K562 (cell line): ENCODE data around the gene PLA2G4A. TPM values are rescaled to one million over a fixed set of nuclear protein-coding genes. Genes with fewer than 3 reads are reported as not detected.

Experiments used
- ATAC-seq: fragments of 200-7000 bp; cut with Tn5 transposase; 3 replicates; pipeline ENCODE4 v1.9.1; 2020; ENCODE audit warnings: moderate library complexity
- BruUV-seq: library from RNA; stranded (reverse); fragments of 400-500 nt; replicated peaks from 2 replicates; lab custom pipeline; 2021; lab: Mats Ljungman, UMichigan
- CTCF ChIA-PET: fragments of 300-600 bp; formaldehyde crosslinking; extraction: SDS; loops from one replicate; lab custom pipeline; 2021; ENCODE audit warnings: low intra/inter-chr PET ratio; lab: Yijun Ruan, JAX
- POLR2A ChIA-PET: fragments of 300-600, 350-650 bp; sonication (Branson Sonifier 250); formaldehyde crosslinking; extraction: SDS; loops from one replicate; lab custom pipeline; 2021; ENCODE audit warnings: antibody characterized with exemption, inconsistent platforms; lab: Yijun Ruan, JAX
- DNase-seq, 4 experiments: peaks; one replicate each; pipeline versions ENCODE4 v3.0.0 to v3.0.0-alpha.2; 2011 to 2018; ENCODE audit warnings: low spot score in 3 of 4, mixed read lengths in 3 of 4; ENCODE audit errors: extremely low read depth in 1 of 4
- FAIRE-seq: peaks from 2 replicates; lab custom pipeline; 2011; peaks lifted over from hg19 to GRCh38; lab: Jason Lieb, UNC
- H2AFZ ChIP-seq: 2 replicates; pipeline ENCODE4 v1.6.0; 2011; ENCODE audit warnings: low read depth, low read length, control low read depth, inconsistent platforms
- H3K27ac ChIP-seq: fragments of 200-600 bp; 3 replicates; pipeline ENCODE4 v1.8.0; 2011; ENCODE audit warnings: low read depth, mild to moderate bottlenecking, control low read depth, inconsistent platforms, low read length, moderate library complexity, mixed read lengths; ENCODE audit errors: extremely low read depth
- H3K27me3 ChIP-seq, 2 experiments: fragments of 300-600 bp in 1 of 2; 2 replicates in 1 of 2; 3 replicates in 1 of 2; pipeline versions ENCODE4 v1.6.0 to v1.8.0; 2011; ENCODE audit warnings: inconsistent platforms in 2 of 2, low read length in 2 of 2, mild to moderate bottlenecking in 1 of 2, mixed read lengths in 1 of 2, moderate library complexity in 1 of 2; ENCODE audit not compliant: control insufficient read depth in 2 of 2, insufficient read depth in 2 of 2
- H3K36me3 ChIP-seq: fragments of 300-600 bp; 3 replicates; pipeline ENCODE4 v1.8.0; 2011; ENCODE audit warnings: mild to moderate bottlenecking, low read length, inconsistent platforms; ENCODE audit not compliant: control insufficient read depth, insufficient read depth
- H3K4me1 ChIP-seq, 2 experiments: fragments of 200-600 bp in 1 of 2; replicated peaks in 1 of 2; 2 replicates in 1 of 2; 3 replicates in 1 of 2; pipeline versions ENCODE4 v1.5.1 to v1.8.0; 2011; ENCODE audit warnings: inconsistent platforms in 2 of 2, low read length in 2 of 2, mild to moderate bottlenecking in 1 of 2, mixed read lengths in 1 of 2, moderate library complexity in 1 of 2; ENCODE audit not compliant: control insufficient read depth in 2 of 2, insufficient read depth in 2 of 2
- H3K4me2 ChIP-seq: 2 replicates; pipeline ENCODE4 v1.6.1; 2011; ENCODE audit warnings: low read length, control low read depth, inconsistent platforms, mixed read lengths; ENCODE audit not compliant: insufficient read depth
- H3K4me3 ChIP-seq: fragments of 200-600 bp; sonication (generic), shearing (Covaris generic); 2 replicates; pipeline ENCODE4 v1.5.1; 2016; ENCODE audit warnings: control low read depth, inconsistent platforms
- H3K79me2 ChIP-seq: fragments of 200-600 bp; 3 replicates; pipeline ENCODE4 v1.8.0; 2011; ENCODE audit warnings: low read length, inconsistent platforms; ENCODE audit not compliant: control insufficient read depth, insufficient read depth
- H3K9ac ChIP-seq, 2 experiments: 2 replicates each; pipeline versions ENCODE4 v1.6.0 to v1.6.1; 2011; ENCODE audit warnings: low read depth in 2 of 2, low read length in 2 of 2, control low read depth in 1 of 2, inconsistent platforms in 1 of 2, mild to moderate bottlenecking in 1 of 2, mixed read lengths in 1 of 2; ENCODE audit not compliant: insufficient read depth in 1 of 2
- H3K9me1 ChIP-seq: one replicate; pipeline ENCODE4 v1.6.0; 2011; ENCODE audit warnings: inconsistent platforms, mild to moderate bottlenecking, low read length, moderate library complexity; ENCODE audit not compliant: control insufficient read depth, insufficient read depth
- H3K9me3 ChIP-seq: replicated peaks from 2 replicates; pipeline ENCODE4 v1.5.1; 2011; ENCODE audit warnings: low read depth, low read length, inconsistent platforms; ENCODE audit not compliant: control insufficient read depth, insufficient read depth
- H4K20me1 ChIP-seq: replicated peaks from 2 replicates; pipeline ENCODE4 v1.6.1; 2011; ENCODE audit warnings: low read length, inconsistent platforms, mixed read lengths; ENCODE audit not compliant: control insufficient read depth, insufficient read depth
- BRF1 ChIP-seq: IDR thresholded peaks from 3 replicates; pipeline ENCODE4 v1.6.1; 2011; ENCODE audit warnings: borderline replicate concordance, mild to moderate bottlenecking; ENCODE audit not compliant: insufficient read length; ENCODE audit errors: extremely low read depth
- CHD1 ChIP-seq: fragments of 200-600 bp; sonication (generic); IDR thresholded peaks from one replicate; pipeline ENCODE4 v1.6.1; 2012; ENCODE audit warnings: mild to moderate bottlenecking, moderate library complexity, low read length, inconsistent platforms
- E2F3 ChIP-seq: fragments of 250-450 bp; sonication (Bioruptor Pico); IDR thresholded peaks from 2 replicates; pipeline ENCODE4 v1.4.0; 2020; ENCODE audit warnings: mild to moderate bottlenecking
- ILF3 ChIP-seq: fragments of 450-650 bp; IDR thresholded peaks from 2 replicates; pipeline ENCODE4 v1.6.1; 2018; ENCODE audit warnings: antibody characterized with exemption, mild to moderate bottlenecking, moderate library complexity, borderline replicate concordance
- NFXL1 ChIP-seq: fragments of 450-650 bp; formaldehyde crosslinking; IDR thresholded peaks from 2 replicates; pipeline ENCODE4 v1.4.0; 2021; ENCODE audit warnings: mild to moderate bottlenecking
- SNIP1 ChIP-seq: fragments of 450-650 bp; IDR thresholded peaks from 2 replicates; pipeline ENCODE4 v1.7.1; 2017; ENCODE audit warnings: low read depth, mild to moderate bottlenecking
- TARDBP ChIP-seq: fragments of 450-650 bp; IDR thresholded peaks from 2 replicates; pipeline ENCODE4 v1.6.1; 2016
- ZNF699 ChIP-seq: fragments of 250-450 bp; sonication (Bioruptor Pico); IDR thresholded peaks from 2 replicates; pipeline ENCODE4 v1.8.0; 2021; ENCODE audit warnings: mild to moderate bottlenecking, moderate library complexity; ENCODE audit not compliant: insufficient replicate concordance
- WGBS: fragments of 100-300 bp; shearing (Covaris generic); methylation state at CpG from one replicate; pipeline ENCODE4 v1.1.6; 2016; ENCODE audit warnings: low coverage, mixed read lengths; ENCODE audit not compliant: insufficient coverage; ENCODE audit errors: missing lambda C conversion rate; 5-methylcytosine and 5-hydroxymethylcytosine counted together
- in situ Hi-C: fragments of 300-500 bp; cut with MboI; formaldehyde crosslinking; loops from 4 replicates; pipeline ENCODE4 v1.15.0; 2018; ENCODE audit warnings: inconsistent platforms, mixed read lengths
- intact Hi-C: fragments of 100-400 bp; cut with micrococcal nuclease; formaldehyde crosslinking; loops from 2 replicates; pipeline ENCODE4 v1.14.2; 2022
- polyA plus RNA-seq, 8 experiments: library from polyadenylated mRNA; depleted of rRNA in 4 of 8; stranded (reverse) in 5 of 8; unstranded in 3 of 8; fragments of >200 nt; fragmentation: Nextera tagmentation in 2 of 8; fragmentation: Illumina TruSeq in 1 of 8; extraction: Ambion mirVana in 2 of 8; extraction: Trizol in 1 of 8; gene quantifications; 2 replicates each; pipeline versions ENCODE4 v1.2.1 to v1.2.3, GENCODE V29; 2011 to 2014; ENCODE audit warnings: inconsistent platforms in 1 of 8, missing spikeins in 1 of 8
- total RNA-seq, 7 experiments: library from RNA; depleted of rRNA in 6 of 7; stranded (reverse); fragments of >200 nt in 6 of 7; fragmentation: Illumina TruSeq in 2 of 7; extraction: Trizol in 2 of 7; gene quantifications; 2 replicates each; pipeline versions ENCODE4 v1.2.1 to v1.2.3, GENCODE V29; 2011 to 2021; ENCODE audit warnings: low replicate concordance in 1 of 7
- TF ChIP-seq, protein P1 (sequence below): fragments of 250-450 bp; sonication (Bioruptor Pico); IDR thresholded peaks from 2 replicates; pipeline ENCODE4 v1.9.0; 2021; ENCODE audit warnings: mild to moderate bottlenecking, inconsistent platforms
- TF ChIP-seq, protein P2 (sequence below): fragments of 450-650 bp; IDR thresholded peaks from 2 replicates; pipeline ENCODE4 v1.6.1; 2016; ENCODE audit warnings: low read depth

Gene PLA2G4A
- total and polyA plus RNA-seq, 9 of the 15 experiments (the other 6 are each of a cell fraction or from before 2014, with no cell fraction given) = 0.04 to 0.71 (median 0.22) TPM; not detected in 4

DNA sequence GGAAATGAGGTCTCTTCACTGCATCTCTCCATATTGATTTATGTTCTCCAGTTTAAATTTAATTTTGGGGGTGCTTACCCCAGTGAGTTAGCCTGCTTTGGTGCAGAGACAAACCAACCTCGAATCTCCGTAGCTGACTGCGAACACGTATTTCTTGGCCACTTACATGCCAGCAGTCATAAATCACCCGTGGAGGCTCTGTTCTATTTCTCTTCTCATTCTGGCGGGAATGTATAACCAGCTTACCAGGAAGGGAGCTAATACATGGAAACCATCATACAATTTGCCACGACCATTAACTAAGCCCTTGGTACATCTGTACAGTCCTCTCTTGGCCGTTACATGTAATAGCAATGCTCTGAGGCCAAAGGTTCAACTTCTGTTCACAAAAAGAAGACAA is 148.0 kb downstream of the PLA2G4A start (continued):
- TF ChIP-seq, protein P1, sequence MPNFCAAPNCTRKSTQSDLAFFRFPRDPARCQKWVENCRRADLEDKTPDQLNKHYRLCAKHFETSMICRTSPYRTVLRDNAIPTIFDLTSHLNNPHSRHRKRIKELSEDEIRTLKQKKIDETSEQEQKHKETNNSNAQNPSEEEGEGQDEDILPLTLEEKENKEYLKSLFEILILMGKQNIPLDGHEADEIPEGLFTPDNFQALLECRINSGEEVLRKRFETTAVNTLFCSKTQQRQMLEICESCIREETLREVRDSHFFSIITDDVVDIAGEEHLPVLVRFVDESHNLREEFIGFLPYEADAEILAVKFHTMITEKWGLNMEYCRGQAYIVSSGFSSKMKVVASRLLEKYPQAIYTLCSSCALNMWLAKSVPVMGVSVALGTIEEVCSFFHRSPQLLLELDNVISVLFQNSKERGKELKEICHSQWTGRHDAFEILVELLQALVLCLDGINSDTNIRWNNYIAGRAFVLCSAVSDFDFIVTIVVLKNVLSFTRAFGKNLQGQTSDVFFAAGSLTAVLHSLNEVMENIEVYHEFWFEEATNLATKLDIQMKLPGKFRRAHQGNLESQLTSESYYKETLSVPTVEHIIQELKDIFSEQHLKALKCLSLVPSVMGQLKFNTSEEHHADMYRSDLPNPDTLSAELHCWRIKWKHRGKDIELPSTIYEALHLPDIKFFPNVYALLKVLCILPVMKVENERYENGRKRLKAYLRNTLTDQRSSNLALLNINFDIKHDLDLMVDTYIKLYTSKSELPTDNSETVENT (CRISPR knock-in tag) = no peak
- TF ChIP-seq, all 486 proteins: peak for 0

DNA sequence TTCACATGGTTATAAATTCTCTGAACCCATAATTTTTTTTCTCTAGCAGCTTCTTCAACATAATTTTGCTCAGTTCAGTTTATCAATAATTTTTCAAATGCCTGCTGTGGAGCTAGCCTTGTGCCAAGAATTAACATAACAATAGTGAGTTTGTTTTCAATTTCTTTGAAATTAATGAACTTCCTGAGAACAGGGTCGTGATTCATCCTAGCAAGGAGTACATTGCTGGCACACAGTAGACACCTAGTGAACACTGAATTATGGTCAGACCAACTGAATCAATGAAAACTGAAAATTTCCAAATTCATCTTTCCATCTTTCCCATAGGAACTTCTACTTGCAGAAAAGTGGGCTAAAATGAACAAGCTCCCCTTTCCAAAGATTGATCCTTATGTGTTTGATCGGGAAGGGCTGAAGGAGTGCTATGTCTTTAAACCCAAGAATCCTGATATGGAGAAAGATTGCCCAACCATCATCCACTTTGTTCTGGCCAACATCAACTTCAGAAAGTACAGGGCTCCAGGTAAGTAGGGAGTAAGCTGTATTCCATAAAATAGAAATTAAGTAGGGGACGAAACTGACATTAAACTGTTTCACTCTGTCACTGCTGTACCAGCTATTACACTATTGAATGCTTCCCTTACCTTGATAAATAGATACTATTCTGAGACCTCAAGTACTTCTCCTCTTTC is 148.7 kb downstream of the PLA2G4A start:
- H3K9me1 ChIP-seq = no peaks in the 10 kb centered on the region
- H4K20me1 ChIP-seq = no peaks in the 10 kb centered on the region
- FAIRE-seq = no peak
- H3K79me2 ChIP-seq = no peaks in the 10 kb centered on the region
- H3K4me3 ChIP-seq = no peak overlapping the region
- H3K4me1 ChIP-seq = no peaks in the 10 kb centered on the region
- no TSS peak for BruUV-seq
- CTCF ChIA-PET = no interaction called here
- H3K27me3 ChIP-seq = no peaks in the 10 kb centered on the region
- intact Hi-C loops = no loop called here
- H3K36me3 ChIP-seq = no peaks in the 10 kb centered on the region
- no peak overlapping the region for H2AFZ ChIP-seq
- H3K9ac ChIP-seq = no peak overlapping the region
- ATAC-seq = no peak
- 0 out of 2 replicates have a peak, but pooled peaks cover 2% of the 10 kb centered on the region for H3K9me3 ChIP-seq
- no peak overlapping the region for H3K27ac ChIP-seq
- WGBS = 15% methylated on average over 3 of the region's 3 CpGs
- in situ Hi-C loops = no loop called here
- POLR2A ChIA-PET = no interaction called here
- no peak for DNase-seq
- no peak overlapping the region for H3K4me2 ChIP-seq
- TF ChIP-seq CHD1 (no peak), BRF1 (no peak), ILF3 (no peak), ZNF699 (CRISPR knock-in tag) (no peak), NFXL1 (CRISPR knock-in tag) (no peak), E2F3 (CRISPR knock-in tag) (no peak), SNIP1 (no peak), TARDBP (no peak)
- TF ChIP-seq, protein P2, sequence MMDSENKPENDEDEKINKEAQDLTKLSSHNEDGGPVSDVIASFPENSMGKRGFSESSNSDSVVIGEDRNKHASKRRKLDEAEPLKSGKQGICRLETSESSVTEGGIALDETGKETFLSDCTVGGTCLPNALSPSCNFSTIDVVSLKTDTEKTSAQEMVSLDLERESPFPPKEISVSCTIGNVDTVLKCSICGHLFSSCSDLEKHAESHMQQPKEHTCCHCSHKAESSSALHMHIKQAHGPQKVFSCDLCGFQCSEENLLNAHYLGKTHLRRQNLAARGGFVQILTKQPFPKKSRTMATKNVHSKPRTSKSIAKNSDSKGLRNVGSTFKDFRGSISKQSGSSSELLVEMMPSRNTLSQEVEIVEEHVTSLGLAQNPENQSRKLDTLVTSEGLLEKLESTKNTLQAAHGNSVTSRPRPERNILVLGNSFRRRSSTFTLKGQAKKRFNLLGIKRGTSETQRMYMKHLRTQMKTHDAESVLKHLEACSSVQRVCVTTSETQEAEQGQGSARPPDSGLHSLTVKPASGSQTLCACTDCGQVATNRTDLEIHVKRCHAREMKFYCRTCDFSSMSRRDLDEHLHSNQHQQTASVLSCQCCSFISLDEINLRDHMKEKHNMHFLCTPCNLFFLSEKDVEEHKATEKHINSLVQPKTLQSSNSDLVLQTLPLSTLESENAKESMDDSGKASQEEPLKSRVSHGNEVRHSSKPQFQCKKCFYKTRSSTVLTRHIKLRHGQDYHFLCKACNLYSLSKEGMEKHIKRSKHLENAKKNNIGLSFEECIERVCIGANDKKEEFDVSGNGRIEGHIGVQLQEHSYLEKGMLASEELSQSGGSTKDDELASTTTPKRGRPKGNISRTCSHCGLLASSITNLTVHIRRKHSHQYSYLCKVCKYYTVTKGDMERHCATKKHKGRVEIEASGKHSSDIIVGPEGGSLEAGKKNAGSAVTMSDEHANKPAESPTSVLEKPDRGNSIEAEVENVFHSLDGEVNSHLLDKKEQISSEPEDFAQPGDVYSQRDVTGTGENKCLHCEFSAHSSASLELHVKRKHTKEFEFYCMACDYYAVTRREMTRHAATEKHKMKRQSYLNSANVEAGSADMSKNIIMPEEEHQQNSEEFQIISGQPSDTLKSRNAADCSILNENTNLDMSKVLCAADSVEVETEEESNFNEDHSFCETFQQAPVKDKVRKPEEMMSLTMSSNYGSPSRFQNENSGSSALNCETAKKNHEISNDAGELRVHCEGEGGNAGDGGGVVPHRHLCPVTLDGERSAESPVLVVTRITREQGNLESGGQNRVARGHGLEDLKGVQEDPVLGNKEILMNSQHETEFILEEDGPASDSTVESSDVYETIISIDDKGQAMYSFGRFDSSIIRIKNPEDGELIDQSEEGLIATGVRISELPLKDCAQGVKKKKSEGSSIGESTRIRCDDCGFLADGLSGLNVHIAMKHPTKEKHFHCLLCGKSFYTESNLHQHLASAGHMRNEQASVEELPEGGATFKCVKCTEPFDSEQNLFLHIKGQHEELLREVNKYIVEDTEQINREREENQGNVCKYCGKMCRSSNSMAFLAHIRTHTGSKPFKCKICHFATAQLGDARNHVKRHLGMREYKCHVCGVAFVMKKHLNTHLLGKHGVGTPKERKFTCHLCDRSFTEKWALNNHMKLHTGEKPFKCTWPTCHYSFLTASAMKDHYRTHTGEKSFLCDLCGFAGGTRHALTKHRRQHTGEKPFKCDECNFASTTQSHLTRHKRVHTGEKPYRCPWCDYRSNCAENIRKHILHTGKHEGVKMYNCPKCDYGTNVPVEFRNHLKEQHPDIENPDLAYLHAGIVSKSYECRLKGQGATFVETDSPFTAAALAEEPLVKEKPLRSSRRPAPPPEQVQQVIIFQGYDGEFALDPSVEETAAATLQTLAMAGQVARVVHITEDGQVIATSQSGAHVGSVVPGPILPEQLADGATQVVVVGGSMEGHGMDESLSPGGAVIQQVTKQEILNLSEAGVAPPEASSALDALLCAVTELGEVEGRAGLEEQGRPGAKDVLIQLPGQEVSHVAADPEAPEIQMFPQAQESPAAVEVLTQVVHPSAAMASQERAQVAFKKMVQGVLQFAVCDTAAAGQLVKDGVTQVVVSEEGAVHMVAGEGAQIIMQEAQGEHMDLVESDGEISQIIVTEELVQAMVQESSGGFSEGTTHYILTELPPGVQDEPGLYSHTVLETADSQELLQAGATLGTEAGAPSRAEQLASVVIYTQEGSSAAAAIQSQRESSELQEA = no peak
